Measurements from ENCODE around the gene GPR17.

The GPR17 gene

DNA sequence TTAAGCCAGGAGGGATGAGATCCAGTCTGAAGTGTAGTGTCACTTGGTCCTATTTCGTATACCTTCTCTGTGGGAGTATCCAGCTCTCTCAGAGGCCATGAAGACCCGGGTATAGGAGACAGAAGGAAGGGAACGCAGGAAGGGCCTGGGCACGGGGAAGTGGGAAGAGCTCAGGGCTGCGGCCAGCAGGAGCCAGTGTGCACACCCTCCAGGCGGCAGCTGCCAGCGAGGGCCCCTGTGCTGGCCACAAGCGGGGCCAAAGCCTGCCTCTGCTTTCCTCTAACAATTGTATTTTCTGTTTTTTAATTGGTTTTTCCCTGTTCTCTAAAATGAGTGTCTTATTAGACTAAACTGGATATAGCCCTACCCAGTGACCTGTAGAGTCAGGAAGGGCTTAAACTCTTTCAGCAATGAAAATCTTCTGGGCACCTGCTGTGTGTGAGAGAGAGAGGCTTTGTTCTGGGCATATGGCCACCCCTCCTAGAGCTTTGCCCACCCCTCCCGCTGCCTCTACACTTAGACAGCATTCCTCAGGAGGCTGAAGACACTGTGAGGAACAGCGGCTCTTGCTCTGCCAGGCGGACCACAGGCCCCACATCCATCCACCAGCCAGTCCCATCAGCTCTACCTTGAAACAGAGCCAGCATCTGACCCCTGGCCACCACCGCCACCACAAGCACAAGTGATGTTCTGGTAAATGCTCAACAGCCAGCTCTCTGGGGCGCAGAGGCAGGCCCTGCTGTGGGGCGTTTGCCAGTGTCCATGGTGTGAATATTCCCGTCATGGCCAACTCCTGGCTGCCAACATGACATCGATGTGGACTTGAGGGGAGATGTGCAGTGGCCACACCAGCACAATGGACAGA, 9.5 kb downstream of the GPR17 start:
- no peak for DNase-seq

GRCh38 chr2:127656569-127657231, 10.7 kb downstream of the GPR17 start:
- no peak for DNase-seq

- no peak for DNase-seq
These were observed 11.3 kb downstream of the GPR17 start for GRCh38 chr2:127657232-127657595.

- DNase-seq = no peak
These were observed 12.2 kb downstream of the GPR17 start for GRCh38 chr2:127658146-127658545.

DNA sequence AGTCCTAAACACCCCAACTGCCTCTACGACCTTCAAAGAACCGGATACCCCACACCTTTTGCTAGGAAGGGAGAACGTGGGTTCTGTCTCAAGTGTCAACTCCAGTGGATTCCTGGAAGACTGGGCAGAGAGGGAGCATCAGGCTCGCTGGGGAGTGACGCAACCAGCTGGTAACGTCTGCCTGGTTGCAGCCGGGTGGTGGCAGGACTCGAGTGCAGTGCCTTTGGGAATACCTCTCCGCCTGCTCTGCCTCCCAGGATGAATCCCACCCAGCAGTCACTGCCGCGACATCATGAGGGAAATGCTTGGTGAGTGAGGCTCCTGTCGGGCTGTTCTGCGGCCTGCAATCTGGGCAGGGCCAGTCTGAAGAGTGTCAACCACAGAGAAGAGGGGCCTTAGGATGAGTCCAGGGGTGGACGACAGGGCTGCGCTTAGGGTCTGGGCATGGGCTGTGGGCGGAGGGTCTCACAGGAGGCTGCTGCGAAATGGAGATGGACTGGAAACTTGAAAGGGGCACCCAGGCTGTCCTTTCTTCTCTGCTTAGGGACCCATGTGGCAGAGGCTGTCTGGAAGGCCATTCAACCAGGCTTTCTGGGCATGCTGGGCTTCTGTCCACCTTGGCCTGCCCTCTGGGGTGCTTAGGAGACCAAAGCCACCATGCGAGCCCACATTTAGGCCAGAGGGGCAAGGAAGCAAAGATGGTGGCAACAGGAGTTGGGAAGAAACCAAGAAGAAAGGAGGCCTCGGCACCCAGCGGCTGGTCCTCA, 12.9 kb downstream of the GPR17 start:
- no peak for DNase-seq

GRCh38 chr2:127659408-127660290, 13.7 kb downstream of the GPR17 start:
- no peak for DNase-seq

GRCh38 chr2:127660291-127660578, 14.3 kb downstream of the GPR17 start:
- DNase-seq = no peak

- DNase-seq = no peak
These were observed 15.2 kb downstream of the GPR17 start for GRCh38 chr2:127661072-127661649.

DNA sequence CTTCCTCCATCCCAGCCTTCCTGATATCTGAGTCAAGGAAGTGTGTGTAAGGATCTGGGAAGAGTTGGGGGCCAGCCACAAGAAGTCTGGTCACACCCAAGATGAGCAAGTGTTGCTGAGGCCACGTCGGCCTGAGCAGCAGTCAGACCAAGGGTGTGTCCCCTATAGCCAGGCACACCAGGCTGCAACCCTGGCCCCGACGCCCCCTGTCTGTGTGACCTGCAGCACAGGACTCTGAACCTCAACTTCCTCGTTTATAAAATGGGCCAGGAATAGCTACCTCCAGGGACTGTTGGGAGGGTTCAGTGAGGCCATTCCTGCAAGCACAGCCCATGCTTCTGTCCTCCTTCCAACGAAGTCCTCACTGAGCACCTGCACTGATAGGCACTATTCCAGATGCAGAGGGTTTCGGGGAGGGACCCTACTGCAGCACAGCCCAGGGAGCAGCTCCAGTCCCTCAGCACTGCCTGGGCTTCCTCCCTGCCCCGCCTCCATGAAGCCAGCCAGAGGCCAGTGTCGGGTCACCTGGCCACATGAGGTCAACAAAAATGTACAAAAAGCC, 16.1 kb downstream of the GPR17 start:
- DNase-seq = no peak

DNA sequence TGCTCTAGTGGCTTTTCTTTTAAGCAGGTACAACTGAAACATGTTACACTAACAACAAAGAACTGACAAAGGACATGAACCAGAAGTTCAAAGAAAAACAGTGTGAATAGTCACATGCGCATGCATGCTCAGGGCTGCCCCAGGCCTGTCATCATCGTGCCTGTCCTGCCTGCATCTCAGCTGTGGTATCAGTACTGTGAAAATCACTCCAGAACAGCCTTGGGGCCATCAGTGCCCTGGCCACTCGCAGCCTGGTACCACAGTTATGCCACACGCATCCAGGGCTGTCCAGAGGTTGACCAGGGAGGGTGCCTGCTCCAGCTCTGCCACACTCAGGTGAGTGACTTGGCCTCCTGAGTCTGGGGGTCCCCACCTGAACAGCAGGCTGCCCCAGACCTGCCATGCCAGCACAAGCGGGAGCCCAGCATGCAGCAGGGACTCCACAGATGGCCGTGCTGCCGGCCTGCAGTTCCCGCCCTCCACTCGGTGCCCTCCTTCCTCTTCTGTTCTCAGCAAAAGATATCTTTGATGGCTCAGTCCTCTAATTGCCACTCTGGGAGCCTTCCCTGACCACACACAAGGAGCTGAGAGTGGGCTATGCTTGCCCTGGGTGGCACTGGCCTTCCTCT, 17.1 kb downstream of the GPR17 start:
- no peak for DNase-seq

DNA sequence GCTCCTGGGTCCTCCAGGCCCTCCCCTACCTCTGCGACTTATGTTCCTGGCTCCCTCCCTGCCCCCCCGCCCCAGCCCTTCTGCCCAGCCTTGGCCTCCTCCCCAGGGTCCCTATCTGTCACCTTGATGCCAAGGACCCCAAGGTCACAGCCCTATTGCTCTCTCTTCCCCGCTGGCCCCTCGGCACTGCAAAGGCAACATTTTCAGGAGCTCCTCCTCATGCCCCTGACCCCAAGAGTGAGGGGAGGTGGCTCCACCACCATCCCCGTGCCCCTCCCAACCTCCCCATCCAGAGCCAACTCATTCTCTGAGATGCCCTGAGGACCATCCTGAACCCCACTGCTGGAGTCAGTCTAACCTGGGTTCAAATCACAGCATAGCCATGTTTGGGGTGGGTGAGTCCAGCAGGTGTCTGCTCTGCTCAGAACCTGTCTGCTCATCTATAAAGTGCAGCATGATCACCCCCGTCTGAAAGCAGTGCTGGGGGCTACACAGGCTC, 17.7 kb downstream of the GPR17 start:
- DNase-seq = no peak

DNA sequence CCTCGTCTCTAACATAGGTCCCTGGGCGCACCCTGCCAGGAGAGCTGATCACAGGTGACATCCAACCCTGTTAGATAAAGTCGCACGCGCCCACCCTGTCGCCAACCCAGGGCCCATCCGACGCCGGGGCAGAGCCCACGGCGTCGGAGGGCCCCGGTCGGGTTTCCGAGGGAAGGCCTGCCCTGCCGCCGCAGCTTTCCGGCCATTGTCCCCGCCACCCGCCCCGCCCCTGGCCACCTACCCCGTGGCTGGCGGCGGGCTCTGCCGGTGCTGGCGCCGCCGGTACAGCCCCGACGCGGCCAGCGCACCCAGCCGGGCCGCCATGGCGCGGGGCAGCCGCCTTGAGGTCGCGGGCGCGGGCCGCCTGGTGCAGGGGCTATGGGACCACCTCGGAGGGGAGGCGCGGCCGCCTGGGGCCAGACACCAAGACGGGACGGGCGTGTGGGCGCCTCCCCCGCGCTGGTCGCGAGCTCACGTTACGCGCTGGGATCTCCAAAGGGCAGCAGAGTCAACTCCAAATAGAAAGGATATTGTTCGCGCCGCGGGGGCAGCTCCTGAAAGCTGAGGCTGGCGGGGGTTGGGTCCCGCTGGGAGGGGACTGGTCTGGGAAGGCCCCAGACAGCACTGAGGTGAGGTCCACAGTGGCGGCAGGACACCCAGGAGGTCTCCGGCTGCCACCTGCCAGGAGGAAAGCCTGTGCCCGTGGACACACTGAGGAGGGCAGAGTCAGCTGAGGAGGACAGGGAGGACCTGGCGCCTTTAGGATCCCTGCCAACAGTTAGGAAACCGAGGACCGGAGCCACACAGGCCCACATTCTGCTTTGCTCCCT, 18.3 kb downstream of the GPR17 start:
- no peak for DNase-seq

DNA sequence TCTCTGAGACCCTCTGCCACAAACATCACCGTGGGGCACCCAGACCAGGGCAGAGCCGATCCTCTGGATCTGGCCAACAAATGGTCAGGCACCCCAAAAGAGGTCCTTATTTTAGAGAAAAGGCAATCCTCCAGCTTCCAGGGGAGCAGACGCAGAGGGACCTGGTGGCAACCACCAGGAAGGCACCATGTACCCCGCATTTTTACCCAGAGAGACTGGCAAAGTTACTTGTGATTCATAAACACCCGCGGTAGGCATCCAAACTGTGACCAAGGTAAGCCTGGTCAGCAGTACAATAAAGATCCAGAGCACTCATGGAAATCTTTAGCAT, 18.9 kb downstream of the GPR17 start:
- no peak for DNase-seq

- DNase-seq = no peak
These were observed 19.4 kb downstream of the GPR17 start for GRCh38 chr2:127665267-127665893.

- no peak for DNase-seq
These were observed 23.1 kb downstream of the GPR17 start for GRCh38 chr2:127669056-127669455.

DNA sequence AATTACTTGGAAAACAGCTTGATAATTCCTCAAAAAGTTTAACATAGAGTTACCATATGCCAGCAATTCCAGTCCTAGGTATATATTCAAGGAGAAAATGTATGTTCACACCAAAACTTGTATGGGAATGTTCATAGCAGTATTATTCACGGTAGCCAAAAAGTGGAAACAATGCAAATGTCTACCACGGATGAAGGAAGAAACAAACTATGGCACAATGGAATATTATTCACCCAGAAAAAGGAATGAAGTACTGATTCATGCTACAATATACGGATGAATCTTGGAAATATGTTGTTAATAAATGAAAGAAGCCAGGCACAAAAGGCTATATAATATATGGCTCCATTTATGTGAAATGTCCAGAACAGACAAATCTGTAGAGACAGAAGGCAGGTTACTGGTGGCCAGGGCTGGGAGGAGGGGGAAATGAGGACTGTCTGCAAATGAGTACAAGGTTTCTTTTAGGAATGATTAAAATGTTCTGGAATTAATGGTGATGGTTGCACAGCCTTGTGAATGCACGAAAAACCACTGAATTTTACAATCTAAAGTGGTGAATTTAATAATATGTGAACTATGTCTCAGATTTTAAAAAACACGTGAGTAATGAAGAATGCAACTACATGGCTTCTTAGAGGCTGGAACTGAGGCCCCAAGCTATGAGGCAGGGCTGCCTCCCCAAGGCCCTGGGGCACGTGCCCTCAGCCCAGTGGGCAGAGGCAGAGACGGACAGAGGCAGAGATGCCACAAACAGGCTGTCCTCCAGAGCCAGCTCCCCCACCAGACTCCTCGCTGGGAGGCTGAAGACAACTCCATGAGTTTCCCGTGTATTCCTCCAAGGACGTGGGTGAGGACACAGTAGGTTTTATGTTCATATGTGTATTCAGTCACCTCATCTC, 24.4 kb downstream of the GPR17 start:
- no peak for DNase-seq

DNA sequence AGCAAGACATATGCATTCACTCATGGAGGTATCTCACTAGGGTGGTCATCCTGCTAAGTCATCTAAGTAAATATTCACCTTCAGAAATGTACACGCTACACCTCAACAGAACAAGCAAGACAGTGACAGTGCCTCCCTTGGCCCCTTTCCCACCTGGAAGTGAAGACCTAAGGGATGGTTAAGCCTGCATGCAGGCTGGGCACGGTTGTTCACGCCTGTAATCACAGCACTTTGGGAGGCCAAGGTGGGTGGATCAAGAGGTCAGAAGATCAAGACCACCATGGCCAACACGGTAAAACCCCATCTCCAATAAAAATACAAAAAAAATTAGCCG, 25.0 kb downstream of the GPR17 start:
- DNase-seq = no peak

- DNase-seq = no peak
These were observed 25.8 kb downstream of the GPR17 start for GRCh38 chr2:127671557-127672302.
